NCI-H2227 (cell line): ENCODE measurements around the gene RPS6KA3.

ENCODE experiments used
- DNase-seq: peaks from one replicate; lab custom pipeline; 2025; ENCODE audit not compliant: unreplicated experiment; lab: John Stamatoyannopoulos, UW

Gene RPS6KA3

DNA sequence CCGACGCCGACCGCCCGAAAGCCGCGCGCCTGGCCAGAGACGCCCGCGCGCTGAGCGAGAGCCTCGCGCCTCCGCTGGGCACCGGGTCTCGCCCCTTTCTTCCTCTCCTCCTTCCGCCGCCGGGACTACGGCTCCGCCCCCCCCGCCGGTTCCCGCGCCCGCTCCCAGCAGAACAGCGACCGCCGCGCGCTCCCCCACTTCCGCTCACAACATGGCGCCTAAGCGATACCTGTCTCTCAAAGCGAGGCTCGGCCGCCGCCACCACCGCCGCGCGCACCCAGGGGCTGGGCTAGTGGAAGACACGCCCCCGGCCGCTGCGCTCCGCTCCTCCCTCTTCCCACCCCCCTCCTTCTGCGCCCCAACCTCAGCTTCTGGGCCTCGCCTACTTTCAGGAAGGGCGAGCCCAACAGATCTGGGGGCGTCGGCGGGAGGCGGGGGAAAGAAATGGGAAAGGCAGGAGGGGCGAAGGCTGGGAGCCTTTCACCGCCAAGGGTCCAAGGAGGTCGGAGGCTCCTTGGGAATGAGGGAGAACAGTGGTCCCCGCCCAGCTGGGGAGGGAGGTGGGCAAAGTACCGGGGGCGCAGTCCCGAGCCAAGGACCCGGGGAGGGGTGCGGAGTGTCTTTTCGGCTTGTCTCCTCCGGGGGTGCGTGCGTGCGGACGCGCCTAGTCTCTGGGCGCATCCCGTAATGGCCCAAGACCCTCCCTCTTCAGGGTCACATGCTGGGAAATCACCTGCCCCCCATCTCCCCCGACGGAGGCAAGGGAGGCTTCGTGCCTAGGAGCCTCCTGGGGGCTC, at the start of gene RPS6KA3:
TSS of gene RPS6KA3 (minus strand) at position 100 of the 797 bp plus-strand sequence. CDS start 277 bp downstream, outside the sequence.
- peak; percentile 96 for DNase-seq

DNA sequence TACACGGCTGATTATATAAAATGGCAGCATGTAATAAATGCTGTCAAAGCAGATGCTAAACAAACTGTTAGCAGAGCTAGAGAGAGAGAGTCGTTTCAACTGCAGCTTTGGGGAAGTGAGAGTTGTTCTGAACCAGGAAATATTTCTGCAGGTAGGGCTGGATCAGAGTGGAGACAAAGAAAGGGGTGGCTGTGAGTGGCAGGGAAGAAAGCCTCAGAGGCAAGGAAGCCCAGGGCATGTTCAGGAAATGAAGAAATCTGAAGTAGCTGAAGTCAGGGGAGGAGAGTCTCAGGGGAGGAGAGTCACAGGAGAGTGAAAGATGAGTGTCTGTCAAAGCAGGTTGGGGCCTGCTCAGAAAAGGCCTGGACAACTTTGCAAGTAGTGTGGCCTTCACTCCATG, 48.4 kb upstream of the RPS6KA3 start:
- no peak for DNase-seq

DNA sequence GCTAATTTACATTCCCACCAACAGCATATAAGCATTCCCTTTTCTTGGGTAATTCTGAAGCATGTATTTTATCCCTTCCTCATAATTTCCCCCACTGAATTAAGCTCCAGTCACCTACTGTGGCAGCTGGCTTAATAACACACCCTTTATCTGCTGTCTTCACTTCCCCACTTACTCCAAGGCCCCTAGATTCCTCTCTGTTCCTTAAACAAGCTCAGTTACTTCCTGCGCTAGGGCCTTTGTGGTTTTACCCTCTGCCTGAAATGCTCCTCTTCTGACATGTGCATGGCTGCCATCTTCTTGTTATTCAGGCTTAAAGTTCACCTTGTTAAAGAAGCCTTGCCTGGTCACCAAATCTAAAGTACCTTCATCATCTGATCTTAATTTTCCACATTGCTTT, 47.2 kb upstream of the RPS6KA3 start:
- DNase-seq = no peak

DNA sequence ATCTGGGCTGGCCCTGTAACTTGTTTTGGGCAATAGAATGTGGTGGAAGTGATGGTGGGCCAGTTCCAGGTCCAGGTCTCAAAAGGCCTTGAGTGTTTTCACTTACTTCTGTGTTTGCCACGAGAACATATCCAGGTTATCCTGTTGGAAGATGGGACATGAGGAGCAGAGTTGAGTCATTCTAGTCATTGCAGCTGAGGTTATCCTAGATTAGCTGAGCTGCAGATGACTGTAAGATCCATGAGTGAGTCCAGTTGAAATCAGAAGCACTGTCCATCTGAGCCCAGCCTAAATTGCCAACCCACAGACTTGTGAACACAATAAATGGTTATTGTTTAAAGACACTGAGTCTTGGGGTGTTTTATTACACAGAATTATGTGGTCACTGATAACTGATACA, 45.3 kb upstream of the RPS6KA3 start:
- DNase-seq = no peak

DNA sequence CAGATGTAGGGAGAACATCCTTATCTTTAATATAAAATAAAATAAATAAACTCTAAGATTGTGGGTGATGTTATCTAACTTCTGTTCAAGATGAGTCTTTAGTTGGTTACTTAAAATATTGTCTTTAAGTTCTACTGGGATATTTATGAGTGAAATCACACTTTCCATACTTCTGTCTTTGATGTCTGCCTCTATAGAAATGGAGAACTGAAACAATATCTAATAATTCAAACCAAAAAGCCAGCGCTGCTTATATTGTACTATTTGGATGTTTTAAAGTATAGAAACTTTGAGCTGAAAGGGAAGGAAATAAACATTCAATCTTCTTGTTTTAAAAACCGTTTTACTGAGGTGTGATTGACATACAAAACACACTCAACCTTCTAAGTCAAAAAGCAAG, 44.8 kb upstream of the RPS6KA3 start:
- no peak for DNase-seq

DNA sequence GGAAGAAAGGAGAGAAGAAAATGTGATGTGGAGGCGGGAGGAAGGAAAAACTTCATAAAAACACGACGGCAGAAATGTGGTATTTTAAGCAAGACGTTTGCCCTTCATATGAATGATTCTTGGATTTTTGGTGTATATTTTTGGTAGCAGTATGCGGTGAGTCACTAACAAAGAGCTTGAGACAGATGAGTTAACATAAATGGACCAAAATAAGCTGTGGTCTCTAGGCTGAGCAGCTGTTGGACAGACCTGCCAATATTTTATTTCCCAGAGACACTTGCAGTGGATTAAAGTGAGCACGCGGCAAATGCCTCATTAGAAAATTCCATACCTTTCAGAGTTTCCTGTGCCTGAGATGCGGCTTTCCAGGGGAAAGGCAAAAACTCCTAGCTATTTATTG, 43.1 kb upstream of the RPS6KA3 start:
- DNase-seq = no peak

DNA sequence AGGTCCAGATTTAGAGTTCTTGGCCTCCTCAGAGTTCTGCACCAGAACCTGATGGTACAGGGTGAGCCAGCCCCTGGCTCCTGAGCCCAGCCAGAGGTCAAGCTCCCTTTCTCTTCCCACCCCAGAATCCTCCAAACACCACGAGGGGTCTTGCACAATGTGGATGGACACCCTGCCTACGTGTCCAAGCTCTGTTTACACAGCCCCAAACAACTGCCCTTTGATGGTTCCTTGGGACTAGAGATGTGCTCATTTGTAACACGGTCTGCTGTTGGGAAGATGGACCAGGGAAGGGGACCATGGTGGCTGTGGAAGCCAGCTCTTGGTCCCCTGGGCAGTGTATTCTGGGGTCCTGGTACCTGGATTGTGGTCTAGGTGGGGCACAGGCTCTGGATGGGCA, 40.0 kb upstream of the RPS6KA3 start:
- DNase-seq = no peak

DNA sequence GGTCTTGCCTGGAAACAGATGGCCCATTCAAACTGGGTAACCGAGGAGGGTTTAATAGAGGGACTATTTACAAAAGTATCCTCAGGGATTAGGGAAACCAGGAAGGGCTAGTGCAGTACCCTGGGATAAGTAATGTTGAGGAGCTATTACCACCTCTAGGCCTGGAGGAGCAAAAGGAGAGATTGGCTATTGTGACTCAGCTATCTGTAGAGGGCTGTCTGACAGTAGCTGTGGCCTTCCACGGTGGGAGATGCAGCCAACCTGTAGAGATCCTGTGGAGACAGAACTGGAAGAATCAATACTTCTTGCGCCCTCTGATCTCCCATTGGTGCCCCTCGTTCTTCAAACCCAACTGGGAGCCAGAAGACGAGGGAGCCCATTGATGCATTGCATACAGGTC, 34.1 kb upstream of the RPS6KA3 start:
- DNase-seq = no peak

DNA sequence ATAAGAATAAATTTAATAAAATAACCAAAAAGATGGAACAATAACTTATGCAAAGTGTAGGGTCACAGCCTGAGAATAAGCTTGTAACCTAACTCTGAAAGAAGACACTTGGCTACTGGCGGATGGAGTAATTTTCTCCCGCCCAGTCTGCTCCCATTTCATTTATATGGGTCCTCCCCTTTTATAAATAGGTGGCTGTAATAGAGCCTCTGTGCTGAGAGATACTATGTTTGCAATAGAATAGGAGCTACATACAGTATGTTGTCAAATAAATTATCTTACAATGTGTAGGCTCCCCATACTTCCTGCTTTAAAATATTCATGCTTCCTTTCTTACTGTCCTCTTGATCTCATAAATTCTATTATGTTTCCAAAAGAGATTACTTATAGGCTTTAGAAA, 28.2 kb upstream of the RPS6KA3 start:
- DNase-seq = no peak

DNA sequence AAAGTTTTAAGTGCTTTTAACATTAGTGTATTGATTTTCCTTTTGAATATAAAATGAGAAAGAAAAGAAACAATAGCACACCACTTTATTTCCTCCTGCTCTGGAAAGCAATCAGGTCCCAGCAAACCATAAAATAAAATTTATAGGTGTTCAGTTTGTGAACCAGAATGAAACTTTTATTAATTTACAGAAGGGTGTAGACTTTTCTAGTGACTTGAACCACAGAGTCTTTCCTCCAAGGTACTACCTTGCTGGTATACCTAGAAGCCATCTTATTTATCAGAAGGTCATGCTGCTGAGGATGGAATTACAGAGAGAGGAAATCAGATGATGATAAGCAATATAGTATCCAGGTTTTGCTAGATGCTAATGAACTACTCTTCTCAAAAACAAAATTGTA, 27.6 kb upstream of the RPS6KA3 start:
- DNase-seq = no peak

DNA sequence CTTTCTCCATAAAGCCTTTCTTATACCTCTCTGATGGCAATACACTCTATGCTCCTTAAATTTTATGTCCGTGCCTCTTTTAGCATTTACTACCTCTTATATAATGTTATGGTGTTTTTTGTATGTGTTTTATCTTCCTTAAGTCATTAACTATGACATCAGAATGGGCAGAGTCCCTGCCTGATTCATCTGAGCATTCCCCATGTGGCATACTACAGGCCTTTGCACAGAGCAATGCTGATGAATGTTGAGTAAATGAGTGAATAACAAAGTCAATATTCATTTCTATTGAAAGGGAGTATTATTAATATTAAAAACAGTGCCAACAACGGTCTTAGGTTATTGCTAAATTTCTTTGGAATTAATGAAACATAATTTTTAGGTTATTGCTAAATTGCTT, 18.8 kb upstream of the RPS6KA3 start:
- no peak for DNase-seq

DNA sequence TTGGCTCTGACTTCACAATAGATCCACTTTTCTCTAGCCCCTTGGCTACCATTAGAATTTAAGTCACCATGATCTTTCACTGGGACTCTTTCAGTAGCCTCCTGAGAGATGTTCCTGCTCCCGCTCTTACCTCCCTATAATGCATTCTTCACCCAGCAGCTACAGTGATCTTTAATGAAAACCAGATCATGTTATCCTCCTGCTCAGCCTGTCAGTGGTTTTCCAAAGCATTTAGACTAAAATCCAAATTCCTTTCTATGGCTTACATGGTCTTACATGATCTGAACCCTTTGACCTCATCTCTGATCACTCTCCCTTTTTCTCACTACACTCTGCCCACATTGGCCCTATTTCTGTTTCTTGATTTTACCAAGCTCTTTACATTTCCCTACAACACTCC, 18.3 kb upstream of the RPS6KA3 start:
- DNase-seq = no peak

DNA sequence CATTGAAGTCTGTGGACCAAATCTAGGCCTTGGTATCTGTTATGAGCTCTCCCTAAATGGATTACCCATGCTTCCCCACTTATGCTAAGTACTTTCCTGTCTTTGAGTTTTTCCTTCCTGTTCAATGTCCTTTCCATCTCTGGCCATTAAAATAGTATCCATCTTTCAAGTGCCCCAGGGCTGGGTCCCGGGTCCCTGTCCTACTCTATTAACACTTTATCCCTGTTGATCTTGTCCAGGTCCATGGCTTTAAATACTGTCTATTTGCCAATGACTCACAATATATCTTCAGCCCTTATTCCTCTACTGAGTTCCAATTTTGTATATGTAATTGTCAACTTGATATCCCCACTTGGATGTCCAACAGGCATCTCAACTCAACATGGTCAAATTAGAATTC, 17.7 kb upstream of the RPS6KA3 start:
- DNase-seq = no peak

DNA sequence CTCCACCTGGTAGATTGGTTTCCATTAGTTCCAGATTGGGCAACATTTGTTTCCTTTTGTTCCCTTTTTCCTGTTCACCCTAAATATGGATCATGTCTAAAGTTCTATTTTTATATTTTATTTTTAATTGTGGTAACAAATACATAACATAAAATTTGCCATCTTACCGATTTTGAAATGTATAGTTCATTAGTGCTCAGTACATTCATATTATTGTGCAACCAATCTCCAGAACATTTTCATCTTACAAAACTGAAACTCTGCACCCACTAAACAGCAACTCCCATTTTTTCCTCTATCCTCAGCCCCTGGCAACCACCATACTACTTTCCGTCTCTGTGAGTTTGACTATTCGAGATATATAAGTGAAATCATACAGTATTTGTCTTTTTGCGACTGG, 14.2 kb upstream of the RPS6KA3 start:
- no peak for DNase-seq

DNA sequence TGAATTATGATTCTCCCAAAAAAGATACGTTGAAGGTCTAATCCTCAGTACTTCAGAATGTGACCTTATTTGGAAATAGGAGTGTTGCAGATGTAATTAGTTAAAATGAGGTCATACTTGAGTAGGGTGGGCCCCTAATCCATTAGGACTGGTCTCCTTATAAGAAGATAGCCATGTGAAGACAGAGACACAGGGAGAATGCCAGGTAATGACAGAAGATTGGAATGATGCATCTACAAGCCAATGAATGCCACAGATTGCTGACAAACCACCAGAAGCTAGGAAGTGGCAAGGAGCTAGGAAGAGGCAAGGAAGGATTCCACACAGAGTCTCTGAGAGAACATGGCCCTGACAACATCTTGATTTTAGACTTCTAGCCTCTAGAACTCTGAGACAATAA, 7.4 kb upstream of the RPS6KA3 start:
- DNase-seq = no peak

DNA sequence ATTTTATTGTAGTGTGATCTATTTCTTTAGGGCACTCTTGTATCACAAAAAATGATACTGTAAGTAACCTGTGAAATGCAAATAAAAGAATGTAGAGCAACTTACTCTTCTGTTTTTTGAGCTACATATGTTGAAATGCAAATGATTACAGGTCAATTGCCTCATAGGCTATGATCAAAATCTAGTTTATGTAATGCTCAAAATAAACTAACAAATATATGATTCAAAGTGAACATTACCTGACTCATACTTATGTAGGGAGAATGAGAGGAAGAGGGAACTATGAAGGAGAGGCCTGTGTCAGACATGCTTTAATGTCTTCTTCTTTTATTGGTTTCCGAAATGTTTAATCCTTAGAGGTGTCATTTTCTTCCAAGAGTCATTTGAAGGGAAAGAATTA, 5.0 kb upstream of the RPS6KA3 start:
- no peak for DNase-seq

DNA sequence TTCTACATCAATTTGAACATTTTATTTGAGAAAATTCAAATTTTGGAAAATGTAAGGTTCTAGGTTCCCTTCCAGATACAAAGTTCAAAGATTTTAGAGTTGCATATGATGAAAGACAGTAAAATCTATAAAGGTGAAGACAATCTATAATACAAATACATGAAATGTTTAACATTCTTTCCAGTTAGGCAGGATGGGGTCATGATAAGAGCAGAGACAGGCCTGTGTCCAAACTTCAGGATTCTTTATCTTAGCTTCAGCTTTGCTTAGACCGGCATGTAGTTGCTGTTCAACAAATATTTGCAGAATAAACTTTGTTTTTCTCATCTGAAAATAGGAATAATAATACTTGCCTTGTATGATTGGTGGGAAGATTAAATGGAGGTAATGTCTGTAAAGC, 4.5 kb upstream of the RPS6KA3 start:
- no peak for DNase-seq

DNA sequence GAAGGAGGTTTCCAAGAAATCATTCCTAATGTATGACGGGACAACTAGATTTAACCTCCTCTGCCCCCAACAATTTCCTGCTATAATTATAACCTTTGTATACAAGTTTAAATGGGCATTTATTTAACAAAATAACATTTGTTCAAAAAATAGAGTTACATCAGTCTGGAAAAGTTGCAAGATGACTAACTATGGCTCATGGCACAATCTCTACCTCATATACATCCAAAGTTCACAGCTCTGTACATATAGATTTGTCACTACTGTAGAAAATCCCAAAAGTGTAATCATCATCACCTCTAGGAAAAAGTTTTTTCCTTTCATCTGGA, 3.8 kb upstream of the RPS6KA3 start:
- no peak for DNase-seq

DNA sequence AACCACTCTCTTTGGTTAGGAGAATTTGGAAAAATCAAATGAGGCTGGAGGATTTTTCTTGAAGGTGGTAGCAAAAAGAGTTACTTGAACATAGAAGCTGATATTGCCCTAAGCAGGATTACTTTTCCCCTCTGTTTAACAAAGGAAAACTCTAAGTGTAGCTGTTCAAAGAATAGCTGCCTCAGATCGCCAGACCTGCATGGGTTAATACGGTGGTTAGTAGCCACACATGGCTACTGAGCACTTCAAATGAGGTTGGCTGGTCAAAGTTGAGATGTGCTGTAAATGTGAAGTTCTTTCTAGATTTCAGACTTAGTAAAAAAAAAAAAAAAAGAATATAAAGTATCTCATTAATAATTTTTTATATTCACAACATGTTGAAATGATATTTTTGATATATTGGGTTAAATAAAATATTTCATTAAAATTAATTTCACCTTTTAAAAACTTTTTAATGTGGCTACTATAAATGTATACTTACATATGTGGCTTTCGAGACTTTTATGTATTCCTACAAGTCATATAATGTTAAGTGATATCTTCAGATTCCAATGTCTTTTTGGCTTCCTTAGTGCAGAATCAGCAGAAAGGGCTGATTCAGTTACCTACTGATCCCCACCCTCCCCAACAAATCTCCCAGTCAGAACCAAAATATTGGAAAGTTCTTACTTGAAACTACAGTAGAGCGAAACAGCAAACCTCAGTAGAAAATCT, 3.3 kb upstream of the RPS6KA3 start:
- DNase-seq = no peak

DNA sequence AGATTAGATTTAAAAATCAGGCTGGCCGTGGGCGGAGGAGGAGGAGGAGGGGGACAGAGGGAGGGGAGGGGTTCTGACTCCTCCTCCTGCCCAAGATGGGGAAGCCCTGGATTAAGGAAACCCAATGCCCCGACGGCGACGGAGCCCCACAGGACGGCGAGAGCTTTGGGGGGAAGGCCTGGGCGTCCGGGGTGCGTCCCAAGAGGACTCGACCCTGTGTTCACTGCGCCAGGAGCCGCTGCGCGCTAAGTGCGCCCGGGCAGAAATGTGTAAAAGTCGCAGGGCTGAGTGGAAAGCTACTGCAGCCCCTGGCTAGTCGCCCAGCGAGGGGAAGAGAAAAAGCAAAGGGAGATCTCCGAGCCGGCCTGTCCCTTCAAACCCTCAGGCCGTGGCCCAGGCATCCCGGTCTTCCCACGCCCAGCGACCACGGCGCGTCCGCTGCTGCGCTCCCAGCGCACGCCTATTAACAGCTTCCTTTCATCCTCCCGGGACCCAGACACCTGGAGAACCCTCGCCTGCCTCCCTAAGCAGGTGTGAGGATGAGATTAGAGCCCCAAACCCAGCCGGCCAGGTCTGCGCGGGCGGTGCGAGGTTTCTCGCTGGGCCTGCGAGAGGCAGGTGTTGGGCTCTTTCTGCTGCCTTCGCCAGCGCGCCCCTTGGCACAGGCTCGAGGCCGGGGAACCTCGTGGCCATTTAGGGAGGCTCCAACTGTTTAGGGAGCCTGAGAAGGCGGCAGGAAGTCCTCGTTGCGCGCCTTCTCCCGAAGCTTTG, 1.4 kb upstream of the RPS6KA3 start:
- peak; percentile 66 for DNase-seq

DNA sequence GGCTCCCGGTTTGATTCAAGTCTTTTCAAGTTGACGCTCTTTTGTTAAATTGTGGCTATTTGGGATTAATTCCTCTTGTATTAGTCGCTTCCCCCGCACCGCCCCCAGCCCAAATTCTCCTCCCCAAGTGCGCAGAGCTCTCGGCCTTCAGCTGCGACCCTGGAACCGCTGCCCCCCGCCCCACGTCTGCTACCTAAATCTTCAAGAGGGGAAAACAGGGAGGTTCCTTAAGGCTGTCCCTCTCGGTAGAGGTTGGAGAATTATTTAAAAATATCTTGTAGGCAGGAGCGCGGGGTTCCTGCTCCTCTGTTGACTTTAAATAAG, 860 bp upstream of the RPS6KA3 start:
- DNase-seq = no peak
